Mucosa of descending colon (tissue), 3 donors: ENCODE data around the gene TOM1. TPM values are rescaled to one million over a fixed set of nuclear protein-coding genes. Genes with fewer than 3 reads are reported as not detected.

ENCODE experiments used
- ATAC-seq: fragments of 200-7000 bp; cut with Tn5 transposase; one replicate; pipeline ENCODE4 v1.9.1; 2020; ENCODE audit warnings: mild to moderate bottlenecking, moderate library complexity
- DNase-seq, 3 donors: peaks; one replicate each; pipeline ENCODE4 v3.0.0-alpha.2; 2020
- H3K36me3 ChIP-seq: fragments of 200-600 bp; one replicate; pipeline ENCODE4 v1.8.0; 2021; ENCODE audit warnings: low read depth, mild to moderate bottlenecking
- H3K4me1 ChIP-seq: fragments of 200-600 bp; one replicate; pipeline ENCODE4 v1.8.0; 2021; ENCODE audit warnings: low read depth, mild to moderate bottlenecking
- H3K4me3 ChIP-seq: fragments of 200-600 bp; one replicate; pipeline ENCODE4 v1.8.0; 2021; ENCODE audit warnings: mild to moderate bottlenecking
- H3K9me3 ChIP-seq: fragments of 200-600 bp; one replicate; pipeline ENCODE4 v1.8.0; 2021; ENCODE audit warnings: mild to moderate bottlenecking
- intact Hi-C, 2 donors: fragments of 100-400 bp; cut with DNase I in 1 of 2; cut with micrococcal nuclease in 1 of 2; formaldehyde crosslinking; loops; one replicate each; pipeline versions ENCODE4 v1.11.0 to v1.11.1; 2022; cut with DNase I, micrococcal nuclease
- total RNA-seq, 3 donors: library from RNA; stranded (reverse); fragmentation: NEBNext Ultra II Directional in 2 of 3; extraction: Animal tissue kit (Norgen Biotek cat#: 25700) in 2 of 3; gene quantifications; one replicate each; pipeline versions ENCODE4 v1.2.1 to v1.2.4, GENCODE V29; 2021 to 2023
- TF ChIP-seq, protein P1 (sequence below): fragments of 200-600 bp; IDR thresholded peaks from one replicate; pipeline ENCODE4 v1.8.0; 2022; ENCODE audit warnings: antibody characterized with exemption, mild to moderate bottlenecking
- donor health status: DM: no; HTN: no; CAD: no; lungs with moderate emphysema.
- donor health status: DM: no; HTN: no; CAD: no.
- donor health status: DM: no; HTN: yes; CAD: no.

TOM1 gene
- total RNA-seq, 3 donors from 2014 or later: 59.8 to 74.7 (median 60.2) TPM

DNA sequence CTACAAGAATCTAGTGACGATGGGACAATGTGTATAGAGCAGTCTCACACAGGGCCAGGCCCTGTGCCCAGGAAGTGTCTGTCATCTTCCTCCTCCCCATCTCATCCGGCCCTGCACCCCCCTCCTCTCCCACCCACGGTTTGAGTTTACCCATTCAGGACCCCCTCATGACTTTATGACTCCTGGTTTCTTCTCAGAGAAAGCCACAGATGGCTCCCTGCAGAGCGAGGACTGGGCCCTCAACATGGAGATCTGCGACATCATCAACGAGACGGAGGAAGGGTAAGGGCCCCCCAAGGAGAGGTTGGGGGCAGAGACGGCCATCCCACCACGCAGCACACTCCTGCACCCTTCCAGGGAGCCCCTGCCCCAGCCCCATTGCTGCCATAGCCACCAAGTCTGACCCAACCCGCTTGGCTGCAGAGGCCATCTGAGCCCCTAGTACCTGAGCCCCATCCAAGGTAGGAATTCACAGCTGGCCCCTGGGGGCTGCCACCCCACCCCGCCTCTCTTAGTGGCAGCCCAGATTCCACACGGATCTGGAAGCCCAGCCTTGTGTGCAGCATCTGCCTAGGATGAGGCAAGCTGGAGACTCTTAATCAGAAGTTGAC, 18.1 kb downstream of the TOM1 start:
- Histone ChIP-seq H3K36me3 (peaks cover 5% of the 10 kb centered on the region), H3K9me3 (no peaks in the 10 kb centered on the region), H3K4me3 (no peak overlapping the region), H3K4me1 (peaks cover 21% of the 10 kb centered on the region)
- intact Hi-C loops: no loop called here
- ATAC-seq (no peak), DNase-seq (peak in 1 of 3 donors; percentile 16)
- TF ChIP-seq, protein P1, sequence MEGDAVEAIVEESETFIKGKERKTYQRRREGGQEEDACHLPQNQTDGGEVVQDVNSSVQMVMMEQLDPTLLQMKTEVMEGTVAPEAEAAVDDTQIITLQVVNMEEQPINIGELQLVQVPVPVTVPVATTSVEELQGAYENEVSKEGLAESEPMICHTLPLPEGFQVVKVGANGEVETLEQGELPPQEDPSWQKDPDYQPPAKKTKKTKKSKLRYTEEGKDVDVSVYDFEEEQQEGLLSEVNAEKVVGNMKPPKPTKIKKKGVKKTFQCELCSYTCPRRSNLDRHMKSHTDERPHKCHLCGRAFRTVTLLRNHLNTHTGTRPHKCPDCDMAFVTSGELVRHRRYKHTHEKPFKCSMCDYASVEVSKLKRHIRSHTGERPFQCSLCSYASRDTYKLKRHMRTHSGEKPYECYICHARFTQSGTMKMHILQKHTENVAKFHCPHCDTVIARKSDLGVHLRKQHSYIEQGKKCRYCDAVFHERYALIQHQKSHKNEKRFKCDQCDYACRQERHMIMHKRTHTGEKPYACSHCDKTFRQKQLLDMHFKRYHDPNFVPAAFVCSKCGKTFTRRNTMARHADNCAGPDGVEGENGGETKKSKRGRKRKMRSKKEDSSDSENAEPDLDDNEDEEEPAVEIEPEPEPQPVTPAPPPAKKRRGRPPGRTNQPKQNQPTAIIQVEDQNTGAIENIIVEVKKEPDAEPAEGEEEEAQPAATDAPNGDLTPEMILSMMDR: no peak

DNA sequence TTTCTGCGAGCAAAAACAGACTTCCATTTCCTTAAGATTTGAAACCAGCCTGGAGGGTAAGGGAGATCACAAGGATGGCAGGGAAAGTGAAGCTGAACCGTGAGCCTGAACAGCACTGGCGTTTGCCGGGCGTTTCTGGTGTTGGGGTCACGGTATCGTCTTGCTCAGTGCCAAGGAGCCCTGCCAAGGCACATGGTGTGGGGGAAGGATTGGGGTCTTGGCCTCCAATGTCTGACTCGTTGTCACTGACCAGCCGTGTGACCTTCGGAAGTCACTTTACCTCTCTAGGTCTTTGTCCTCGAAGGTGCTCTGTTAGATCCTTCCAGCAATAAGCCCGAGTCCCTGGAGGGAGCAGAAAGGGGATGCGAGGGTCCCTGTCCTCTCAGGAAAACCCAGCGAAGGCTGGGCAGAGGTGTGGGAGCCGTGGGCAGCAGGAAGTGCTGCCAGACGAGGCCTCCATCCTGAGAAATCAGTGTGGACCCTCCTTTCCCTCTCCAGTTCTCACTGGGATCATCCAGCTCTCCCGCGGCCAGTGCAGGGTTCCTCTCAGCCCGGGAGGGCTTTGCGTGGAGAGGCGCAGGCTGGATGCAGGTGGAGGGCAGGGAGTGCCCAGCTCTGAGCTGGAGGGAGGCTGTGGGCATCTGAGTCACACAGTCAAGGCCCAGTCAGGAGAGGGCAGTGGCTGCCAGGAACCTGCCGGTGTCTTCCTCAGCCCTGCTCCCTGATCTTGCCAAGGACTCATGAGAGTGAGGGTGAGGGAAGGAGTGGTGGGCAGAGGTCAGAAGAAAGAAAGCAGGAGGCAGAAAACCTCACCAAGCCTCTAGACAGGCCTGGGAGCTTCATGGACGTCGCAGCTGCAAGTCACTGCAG, 18.9 kb downstream of the TOM1 start:
- peaks cover 5% of the 10 kb centered on the region for H3K36me3 ChIP-seq
- DNase-seq: peak in 1 of 3 donors; percentile 19
- no peak for ATAC-seq

DNA sequence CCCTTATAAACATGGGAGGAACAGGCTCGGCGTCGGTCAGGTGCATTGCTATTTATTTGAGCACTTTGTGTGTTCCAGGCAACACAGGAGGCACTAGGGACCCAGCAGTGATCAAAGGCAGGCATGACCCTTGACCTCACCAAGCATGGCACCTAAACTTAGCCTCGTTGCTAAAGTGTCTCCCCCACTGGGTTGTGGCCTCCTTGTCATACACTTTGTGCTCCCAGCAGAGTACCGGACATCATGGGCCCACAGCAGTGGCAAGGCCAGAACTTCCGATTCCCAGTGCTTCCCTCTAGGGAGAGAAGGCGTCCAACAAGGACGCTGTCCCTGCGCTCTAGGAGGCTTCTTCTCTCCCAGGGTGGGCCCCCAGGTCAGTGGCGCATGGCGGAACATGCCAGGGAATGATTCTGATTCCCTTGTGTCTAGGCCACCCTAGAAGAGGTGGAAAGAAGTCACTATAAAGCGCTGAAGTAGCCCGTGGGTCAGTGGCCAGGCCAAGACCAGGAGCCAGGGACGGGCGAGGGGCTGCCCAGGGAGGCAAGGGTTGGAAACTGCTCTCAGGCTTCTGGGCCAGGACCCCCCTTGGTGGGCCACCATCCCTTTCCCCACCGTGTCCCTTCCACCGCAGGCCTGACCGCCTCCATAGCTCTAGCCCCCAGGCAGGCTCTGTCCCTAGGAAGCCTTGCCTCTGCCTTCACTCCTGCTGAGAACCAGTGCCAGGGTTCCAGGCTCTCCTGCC, 19.7 kb downstream of the TOM1 start:
- H3K4me3 ChIP-seq: no peak overlapping the region
- H3K36me3 ChIP-seq: peaks cover 6% of the 10 kb centered on the region
- ATAC-seq: no peak
- peak in 1 of 3 donors; percentile 14 for DNase-seq
- H3K4me1 ChIP-seq: peaks cover 7% of the 10 kb centered on the region
- TF ChIP-seq, protein P1: no peak
- no peaks in the 10 kb centered on the region for H3K9me3 ChIP-seq
- intact Hi-C loops: no loop called here

More for the DNA sequence above, 18.9 kb downstream of the TOM1 start:
- H3K4me1 ChIP-seq: peaks cover 13% of the 10 kb centered on the region
- no peaks in the 10 kb centered on the region for H3K9me3 ChIP-seq
- TF ChIP-seq, protein P1: no peak
- H3K4me3 ChIP-seq: no peak overlapping the region
- intact Hi-C loops: no loop called here

DNA sequence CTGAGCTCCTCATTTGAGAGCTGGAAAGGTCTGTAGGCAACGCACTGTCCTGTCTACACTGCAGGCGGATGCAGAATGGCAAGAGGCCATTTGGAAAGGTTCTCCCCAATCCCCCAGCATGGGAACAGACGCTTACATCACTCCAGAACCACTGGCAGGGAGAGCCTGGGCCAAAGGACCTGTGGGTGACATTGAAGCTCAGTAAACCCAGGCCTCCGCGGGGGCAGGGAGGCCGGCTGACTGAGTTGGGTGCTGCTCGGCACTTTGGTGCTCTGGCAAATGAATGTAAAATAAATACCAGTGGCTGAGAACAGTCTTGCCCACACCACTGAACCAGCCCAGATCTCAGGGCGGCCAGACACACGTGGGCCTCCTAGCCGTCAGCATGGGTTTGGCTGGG, 22.4 kb downstream of the TOM1 start:
- no peak overlapping the region for H3K4me3 ChIP-seq
- intact Hi-C loops: no loop called here
- H3K9me3 ChIP-seq: no peaks in the 10 kb centered on the region
- H3K36me3 ChIP-seq: peaks cover 15% of the 10 kb centered on the region
- DNase-seq (no peak), ATAC-seq (no peak)
- H3K4me1 ChIP-seq: no peaks in the 10 kb centered on the region
- TF ChIP-seq, protein P1: no peak

DNA sequence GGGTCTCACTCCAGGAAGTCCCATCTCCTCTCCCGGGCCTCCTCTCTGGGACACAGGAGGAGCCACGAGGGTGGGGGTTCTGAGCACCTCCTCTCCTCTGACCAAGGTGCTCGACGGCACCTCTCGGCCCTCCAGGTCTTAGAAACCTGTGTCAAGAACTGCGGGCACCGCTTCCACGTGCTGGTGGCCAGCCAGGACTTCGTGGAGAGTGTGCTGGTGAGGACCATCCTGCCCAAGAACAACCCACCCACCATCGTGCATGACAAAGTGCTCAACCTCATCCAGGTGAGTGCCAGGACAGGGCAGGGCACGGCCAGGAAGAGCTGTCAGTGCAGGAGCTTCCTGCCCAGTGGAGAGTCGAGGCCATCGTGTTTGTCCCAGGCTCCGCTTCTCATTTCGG, 23.2 kb downstream of the TOM1 start:
- Histone ChIP-seq H3K4me1 (no peaks in the 10 kb centered on the region), H3K4me3 (no peak overlapping the region), H3K36me3 (peaks cover 15% of the 10 kb centered on the region), H3K9me3 (no peaks in the 10 kb centered on the region)
- TF ChIP-seq, protein P1: no peak
- DNase-seq: no peak
- no peak for ATAC-seq
- intact Hi-C loops: no loop called here
